GM18909 (cell line): ENCODE measurements around the gene COPRS.

Source experiments
- ATAC-seq: cut with Tn5 transposase; IDR thresholded peaks from one replicate; pipeline ENCODE4 v1.9.1; 2021; ENCODE audit warnings: mild to moderate bottlenecking; ENCODE audit not compliant: unreplicated experiment, poor library complexity

The COPRS gene

GRCh38 chr17:31858642-31859486 is at the start of gene COPRS:
Gene COPRS (minus strand): TSS chr17:31859244. CDS start chr17:31859199, 45 bp downstream.
- peak; percentile 79 for ATAC-seq

DNA sequence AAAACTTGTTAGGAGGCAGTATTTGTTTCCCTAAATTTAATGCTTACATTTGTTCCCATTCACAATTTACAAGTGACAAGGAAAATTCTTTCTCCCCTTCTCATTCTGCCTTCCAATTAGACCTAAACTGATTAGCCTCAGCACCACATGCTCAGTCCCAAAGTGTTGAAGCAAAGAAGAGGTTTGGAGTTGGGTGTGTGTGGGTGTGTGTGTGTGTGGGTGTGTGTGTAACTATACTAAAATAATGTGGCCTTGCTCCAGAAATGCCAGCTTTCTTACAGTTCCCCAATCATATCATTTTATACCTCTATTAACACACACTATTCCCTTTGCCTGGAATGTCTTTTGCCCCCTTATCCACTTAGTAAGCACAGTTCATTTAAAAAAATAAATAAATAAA is 49.3 kb upstream of the COPRS start:
- ATAC-seq, result no peak

DNA sequence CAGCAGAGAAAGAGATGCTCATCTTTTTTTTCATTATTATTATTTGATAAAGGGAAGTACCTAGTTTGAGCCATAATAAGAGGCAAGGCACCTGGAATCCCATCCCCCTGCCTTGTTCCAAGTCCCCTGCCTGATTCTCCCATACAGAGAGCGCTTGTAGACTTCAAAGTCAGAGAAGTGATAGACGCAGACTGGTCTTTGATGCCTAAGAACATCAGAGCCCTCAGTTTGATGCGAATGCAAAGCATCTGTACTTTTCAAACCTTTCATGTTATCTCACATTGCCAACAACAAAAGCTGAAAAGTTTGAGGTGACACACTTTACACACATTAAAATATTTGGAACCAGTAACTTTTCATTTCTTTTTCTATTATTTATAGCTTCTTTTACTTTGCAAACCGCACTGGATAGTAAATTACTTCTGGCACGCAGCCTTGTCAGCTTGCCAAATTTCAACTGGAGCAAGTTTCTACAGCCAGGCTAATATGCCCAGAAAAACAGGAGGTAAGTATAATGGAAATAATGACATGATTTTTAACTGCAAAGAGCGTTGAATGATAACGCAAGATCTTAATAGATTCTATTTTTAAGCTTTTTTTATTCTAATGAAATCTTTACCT is 48.4 kb upstream of the COPRS start:
- no peak for ATAC-seq

GRCh38 chr17:31903401-31903800 is 44.4 kb upstream of the COPRS start:
- no peak for ATAC-seq

DNA sequence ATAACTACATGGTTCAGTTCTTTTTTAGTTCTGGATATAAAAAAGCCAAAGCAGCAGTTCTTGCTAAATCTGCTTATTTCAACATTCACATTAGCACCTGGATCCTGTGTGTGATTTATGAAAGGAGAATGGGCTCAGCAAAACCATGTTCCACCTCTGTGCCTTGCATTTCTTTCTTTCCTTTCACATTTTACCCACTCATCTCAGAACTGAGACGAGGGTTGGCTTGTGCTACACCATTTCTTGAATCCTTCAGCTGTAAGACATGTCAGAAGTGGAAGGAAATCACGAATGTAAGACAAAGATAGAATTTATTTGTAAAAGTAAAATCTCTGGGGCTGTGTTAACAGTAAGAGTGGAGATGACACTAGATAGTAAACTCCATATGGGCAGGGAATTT is 43.6 kb upstream of the COPRS start:
- no peak for ATAC-seq

DNA sequence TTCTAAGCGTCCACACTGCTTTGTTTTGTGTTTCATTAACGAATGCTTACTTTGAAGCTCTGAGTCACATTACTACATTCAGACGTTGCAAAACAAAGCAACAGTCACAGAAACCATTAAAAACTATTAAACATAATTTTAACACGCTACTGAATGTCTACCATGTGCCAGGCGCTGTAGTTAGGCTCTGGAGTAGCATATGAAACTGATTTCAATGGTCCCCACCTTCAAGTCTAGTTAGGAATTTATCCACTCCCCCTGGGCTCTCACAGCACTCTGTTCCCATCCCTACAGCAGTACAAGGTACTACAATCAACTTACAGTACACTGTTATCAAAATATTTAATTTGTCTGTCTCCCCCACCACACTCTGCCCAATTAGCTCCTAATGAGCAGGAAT is 41.8 kb upstream of the COPRS start:
- ATAC-seq, result no peak

DNA sequence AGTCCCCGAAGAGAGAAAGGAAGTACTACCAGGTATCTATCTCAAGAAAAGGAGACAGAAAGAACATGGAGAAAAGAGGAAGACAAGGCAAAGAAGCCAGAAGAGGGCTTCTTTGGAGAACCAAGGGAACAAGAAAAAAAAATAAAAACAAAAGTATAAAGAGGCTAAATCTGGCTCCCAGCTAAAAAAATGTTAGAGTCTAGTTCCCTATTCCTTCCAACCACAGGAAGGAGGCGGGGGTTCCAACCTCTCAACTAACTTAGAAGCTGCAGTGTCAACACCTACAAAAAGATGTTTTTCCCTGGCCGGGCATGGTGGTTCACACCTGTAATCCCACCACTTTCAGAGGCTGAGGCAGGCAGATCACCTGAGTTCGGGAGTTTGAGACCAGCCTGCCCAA is 29.1 kb upstream of the COPRS start:
- no peak for ATAC-seq

GRCh38 chr17:31882571-31882970 is 23.5 kb upstream of the COPRS start:
- ATAC-seq, result no peak

DNA sequence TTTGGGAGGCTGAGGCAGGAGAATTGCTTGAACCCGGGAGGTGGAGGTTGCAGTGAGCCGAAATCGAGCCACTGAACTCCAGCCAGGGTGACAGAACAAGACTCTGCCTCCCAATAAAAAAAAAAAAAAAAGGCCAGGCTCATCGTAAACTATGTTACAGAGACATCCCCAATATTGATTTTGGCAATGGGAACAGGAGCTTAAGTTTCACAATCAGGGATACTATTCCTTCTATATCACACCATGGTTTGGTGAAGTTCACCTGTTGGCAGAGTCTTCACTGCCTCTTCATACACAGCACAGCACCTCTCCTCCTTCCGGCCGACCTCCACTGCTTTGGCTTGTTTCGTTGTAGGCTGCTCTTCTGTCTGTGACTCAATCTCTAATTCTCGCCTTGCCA is 21.3 kb upstream of the COPRS start:
- ATAC-seq, result no peak

GRCh38 chr17:31878703-31879073 is 19.6 kb upstream of the COPRS start:
- no peak for ATAC-seq

DNA sequence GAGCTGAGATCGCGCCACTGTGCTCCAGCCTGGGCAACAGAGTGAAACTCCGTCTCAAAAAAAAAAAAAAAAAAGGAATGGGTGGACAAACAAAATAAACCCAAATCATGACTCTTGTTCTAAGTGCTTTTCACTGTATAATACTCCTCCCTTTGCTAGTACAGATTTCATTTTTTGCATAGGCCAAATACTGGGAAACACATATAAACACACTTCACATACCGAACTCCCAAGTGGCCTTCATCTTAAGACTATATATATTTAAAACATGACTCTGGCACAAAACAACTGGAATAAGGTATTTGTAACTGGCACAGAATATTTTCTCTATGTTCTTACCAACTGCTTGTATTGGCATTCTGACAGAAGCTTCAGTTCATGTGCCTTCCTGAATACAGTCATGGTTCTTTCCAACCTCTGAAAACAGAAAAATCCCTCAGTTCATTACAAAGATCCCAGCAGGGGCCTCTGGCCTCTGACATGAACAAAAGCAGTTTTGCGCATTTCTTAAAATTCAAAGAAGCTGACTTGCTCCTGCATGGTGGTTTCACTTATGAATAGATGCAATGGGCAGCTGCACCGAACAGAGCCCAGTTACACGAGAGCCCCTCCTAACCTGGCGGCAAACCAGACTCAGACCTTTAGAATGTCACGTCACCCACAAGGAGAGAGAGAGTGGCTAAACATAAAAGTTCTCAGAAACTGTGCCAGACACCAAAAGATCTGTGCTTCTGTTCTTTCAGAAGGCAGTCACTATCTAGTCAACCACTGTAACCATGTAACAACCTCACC is 19.1 kb upstream of the COPRS start:
- ATAC-seq, result no peak

DNA sequence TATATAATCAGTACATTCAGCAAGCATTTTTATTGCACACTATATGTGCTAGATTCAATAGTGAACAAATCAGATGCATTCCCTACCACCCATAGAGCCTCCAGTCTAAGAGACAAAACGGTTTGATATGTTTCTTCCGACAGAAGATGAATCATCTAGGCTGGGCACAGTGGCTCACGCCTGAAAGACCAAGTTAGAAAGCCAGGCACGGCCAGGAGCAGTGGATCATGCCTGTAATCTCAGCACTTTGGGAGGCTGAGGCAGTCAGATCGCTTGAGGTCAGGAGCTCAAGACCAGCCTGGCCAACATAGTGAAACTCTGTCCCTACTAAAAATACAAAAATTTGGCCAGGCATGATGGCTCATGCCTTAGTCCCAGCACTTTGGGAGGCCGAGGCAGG is 18.3 kb upstream of the COPRS start:
- ATAC-seq, result no peak

DNA sequence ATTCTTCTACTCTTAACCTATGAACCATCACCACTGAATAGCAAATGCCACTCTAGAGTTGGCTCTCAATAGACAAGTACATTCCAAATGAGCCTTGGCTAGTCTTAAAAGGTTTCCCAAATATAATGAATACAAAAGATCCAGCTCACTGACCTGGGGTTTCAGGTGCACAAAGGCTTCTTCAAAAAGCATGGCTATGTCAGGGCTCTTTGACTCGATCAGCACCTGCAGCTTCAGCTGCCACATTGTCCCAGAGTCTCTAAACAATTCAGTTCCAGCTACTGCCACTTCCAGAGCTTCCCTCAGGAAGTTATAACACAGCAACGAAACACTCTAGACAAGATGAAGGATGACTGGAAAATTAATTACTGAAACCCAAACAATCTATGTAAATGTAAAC is 16.0 kb upstream of the COPRS start:
- no peak for ATAC-seq

- ATAC-seq, result no peak
These were observed 10.9 kb upstream of the COPRS start for GRCh38 chr17:31869797-31870568.

- no peak for ATAC-seq
These were observed 10.0 kb upstream of the COPRS start for GRCh38 chr17:31869031-31869430.

DNA sequence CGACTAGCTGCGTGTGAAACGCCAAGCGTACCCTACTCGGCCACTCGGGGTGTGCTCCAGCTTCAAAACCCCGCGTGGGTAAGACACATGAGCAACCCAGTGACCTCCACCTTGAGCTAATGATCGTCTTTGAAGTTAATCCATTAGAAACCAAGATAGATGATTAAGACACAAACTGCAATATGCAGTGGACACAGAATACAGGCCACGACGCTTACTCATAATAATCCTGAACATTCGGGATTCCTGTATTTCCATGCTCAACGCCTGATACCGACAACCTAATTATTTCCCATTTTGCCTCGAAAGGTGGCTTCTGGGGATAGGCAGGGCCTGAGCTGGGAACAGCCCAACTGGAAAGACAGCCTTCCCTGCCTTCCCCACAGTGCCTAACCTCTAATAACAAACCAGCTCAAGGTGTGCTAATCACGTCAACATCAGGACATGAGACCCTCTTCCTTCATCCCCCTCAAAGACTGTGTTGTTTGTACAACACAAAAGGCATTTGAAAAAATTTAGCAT is 504 bp upstream of the COPRS start:
- no peak for ATAC-seq

- ATAC-seq, result peak; percentile 6
These were observed 963 bp downstream of the COPRS start for GRCh38 chr17:31857920-31858641.

DNA sequence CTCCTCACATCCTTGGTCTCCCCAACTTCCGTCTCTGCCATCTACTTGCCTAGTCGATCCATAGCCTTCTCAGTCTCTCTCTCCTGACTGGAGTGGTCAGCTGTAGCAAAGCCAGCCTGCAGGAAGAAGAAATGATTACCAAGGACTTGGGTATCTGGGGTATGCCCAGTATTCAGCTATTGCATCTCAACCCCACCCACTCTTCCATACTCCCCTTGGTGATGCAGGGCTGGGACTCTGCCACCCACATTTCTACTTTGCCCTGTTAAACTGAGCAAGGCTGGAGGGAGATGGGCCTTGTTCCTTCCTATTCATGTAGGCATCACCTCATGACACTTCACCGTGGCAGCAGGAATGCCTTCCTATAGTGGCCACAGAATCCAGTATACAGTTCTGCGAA is 2.3 kb downstream of the COPRS start:
- ATAC-seq, result no peak

- no peak for ATAC-seq
These were observed 4.4 kb downstream of the COPRS start for GRCh38 chr17:31854672-31855071.
